ENCODE data around the gene SMARCC1.
"Not testable (repeated sequence)": the region's sequence is repeated elsewhere in the genome, so short reads cannot be mapped to it uniquely, and the experiment has no call there.

- not testable (repeated sequence) for TF ChIP-seq CTCF (IDR thresholded peaks at IDR 0.05; ENCODE audit: low read depth, low read length); EZH2phosphoT487 (IDR thresholded peaks at IDR 0.05; ENCODE audit: low read depth)
These were observed 47.8 kb upstream of the SMARCC1 start for GRCh38 chr3:47829482-47829881.

Data from OCI-LY3 (cell line).